Mononuclear cell (primary cell): ENCODE data around the gene OR4D5. TPM values are rescaled to one million over a fixed set of nuclear protein-coding genes. Genes with fewer than 3 reads are reported as not detected.

Experiments used
- H3K27me3 ChIP-seq: 2 replicates; pipeline ENCODE4 v1.6.0; 2011; ENCODE audit warnings: low read length, control low read depth; ENCODE audit not compliant: insufficient read depth
- H3K4me1 ChIP-seq: 2 replicates; pipeline ENCODE4 v1.5.1; 2011; ENCODE audit warnings: mild to moderate bottlenecking, low read length, control low read depth; ENCODE audit not compliant: insufficient read depth
- H3K4me3 ChIP-seq: 2 replicates; pipeline ENCODE4 v1.5.1; 2011; ENCODE audit warnings: mild to moderate bottlenecking, low read length, moderate library complexity
- H3K9me3 ChIP-seq: 2 replicates; pipeline ENCODE4 v1.5.1; 2011; ENCODE audit warnings: low read depth, mild to moderate bottlenecking, control low read depth, low read length
- total RNA-seq: library from RNA; depleted of rRNA; stranded (reverse); fragments of >200 nt; gene quantifications from one replicate; pipeline ENCODE4 v1.2.3, GENCODE V29; 2012

The OR4D5 gene
- total RNA-seq, 1 donor, result not detected

GRCh38 chr11:123977731-123978347 is 38.4 kb downstream of the OR4D5 start, which contains the start of gene OR10S1:
Gene OR10S1 (minus strand): TSS chr11:123977781. CDS start chr11:123977664, 117 bp downstream.
- Histone ChIP-seq H3K27me3 (no peaks in the 10 kb centered on the region), H3K4me3 (no peak within 1 kb of the TSS), H3K9me3 (no peaks in the 10 kb centered on the region), H3K4me1 (no peaks in the 10 kb centered on the region)

- Histone ChIP-seq H3K9me3 (no peaks in the 10 kb centered on the region), H3K4me3 (no peak overlapping the region), H3K27me3 (no peaks in the 10 kb centered on the region), H3K4me1 (no peaks in the 10 kb centered on the region)
Measured at GRCh38 chr11:123979311-123979710, 39.9 kb downstream of the OR4D5 start.

Other genes starting within 250 kb of the OR4D5 start
- gene ZNF202, start 198.0 kb upstream of the OR4D5 start, total RNA-seq, result 9.3 TPM
- not detected for gene OR6X1, start 185.1 kb upstream of the OR4D5 start, total RNA-seq
- gene OR6M1, start 133.3 kb upstream of the OR4D5 start, total RNA-seq, result not detected
- not detected for gene TMEM225, start 53.9 kb upstream of the OR4D5 start, total RNA-seq
- gene OR8D4, start 37.5 kb upstream of the OR4D5 start, total RNA-seq, result not detected
- not detected for gene OR6T1, start 4.2 kb downstream of the OR4D5 start, total RNA-seq
- not detected for gene OR10S1, start 38.2 kb downstream of the OR4D5 start, total RNA-seq
- gene OR10G6, start 55.5 kb downstream of the OR4D5 start, total RNA-seq, result not detected
- not detected for gene OR10G4, start 73.4 kb downstream of the OR4D5 start, total RNA-seq
- not detected for gene OR10G9, start 83.4 kb downstream of the OR4D5 start, total RNA-seq
- gene OR10G8, start 87.2 kb downstream of the OR4D5 start, total RNA-seq, result not detected
- gene OR10G7, start 101.7 kb downstream of the OR4D5 start, total RNA-seq, result not detected
- gene VWA5A, start 175.8 kb downstream of the OR4D5 start, total RNA-seq, result 6.6 TPM
- gene OR10D3, start 243.7 kb downstream of the OR4D5 start, total RNA-seq, result not detected